ENCODE measurements around the gene CDX2. TPM values are rescaled to one million over a fixed set of nuclear protein-coding genes. Genes with fewer than 3 reads are reported as not detected.
"Not testable (repeated sequence)": the region's sequence is repeated elsewhere in the genome, so short reads cannot be mapped to it uniquely, and the experiment has no call there.

CDX2 gene
- not detected for total RNA-seq

GRCh38 chr13:27969082-27969865 lies at the start of gene CDX2:
Gene CDX2, minus strand, starts transcription at chr13:27969315. Its CDS starts 309 bp downstream, at chr13:27969006.
- no peak for DNase-seq

- no peak for DNase-seq
Measured at GRCh38 chr13:28014301-28014700, 45.2 kb upstream of the CDX2 start.

GRCh38 chr13:28013482-28013881 lies 44.4 kb upstream of the CDX2 start:
- DNase-seq: no peak

GRCh38 chr13:28012896-28013295 lies 43.8 kb upstream of the CDX2 start:
- no peak for DNase-seq

- no peak for DNase-seq
Measured at GRCh38 chr13:28012383-28012782, 43.3 kb upstream of the CDX2 start.

- no peak for DNase-seq
Measured at GRCh38 chr13:28010046-28010445, 40.9 kb upstream of the CDX2 start.

GRCh38 chr13:28005016-28005415 lies 35.9 kb upstream of the CDX2 start:
- not testable (repeated sequence) for DNase-seq

GRCh38 chr13:28002886-28003698 lies 34.0 kb upstream of the CDX2 start:
- DNase-seq: no peak

- DNase-seq: no peak
Measured at GRCh38 chr13:28001837-28002473, 32.8 kb upstream of the CDX2 start.

- DNase-seq: no peak
Measured at GRCh38 chr13:28001049-28001448, 31.9 kb upstream of the CDX2 start.

- no peak for DNase-seq
Measured at GRCh38 chr13:28000567-28000966, 31.5 kb upstream of the CDX2 start.

- DNase-seq: peak; percentile 1
Measured at GRCh38 chr13:27997904-27998522, 28.9 kb upstream of the CDX2 start.

GRCh38 chr13:27991881-27992280 lies 22.8 kb upstream of the CDX2 start:
- no peak for DNase-seq

- DNase-seq: no peak
Measured at GRCh38 chr13:27988520-27988919, 19.4 kb upstream of the CDX2 start, which contains the start of gene URAD. Gene URAD, minus strand, starts transcription at chr13:27988693. Its CDS starts 56 bp downstream, at chr13:27988637.

GRCh38 chr13:27985600-27985999 lies 16.5 kb upstream of the CDX2 start:
- no peak for DNase-seq

GRCh38 chr13:27982361-27982760 lies 13.2 kb upstream of the CDX2 start:
- no peak for DNase-seq

- DNase-seq: no peak
Measured at GRCh38 chr13:27981006-27981708, 12.0 kb upstream of the CDX2 start.

GRCh38 chr13:27980280-27980998 lies 11.3 kb upstream of the CDX2 start:
- DNase-seq: no peak

GRCh38 chr13:27979765-27980279 lies 10.7 kb upstream of the CDX2 start:
- DNase-seq: no peak

GRCh38 chr13:27979001-27979643 lies 10.0 kb upstream of the CDX2 start:
- DNase-seq: no peak
